ENCODE measurements around the gene EIF2B2.
A peak's percentile ranks its signal among the peaks of the same experiment; 100 is the strongest.

EIF2B2 gene

DNA sequence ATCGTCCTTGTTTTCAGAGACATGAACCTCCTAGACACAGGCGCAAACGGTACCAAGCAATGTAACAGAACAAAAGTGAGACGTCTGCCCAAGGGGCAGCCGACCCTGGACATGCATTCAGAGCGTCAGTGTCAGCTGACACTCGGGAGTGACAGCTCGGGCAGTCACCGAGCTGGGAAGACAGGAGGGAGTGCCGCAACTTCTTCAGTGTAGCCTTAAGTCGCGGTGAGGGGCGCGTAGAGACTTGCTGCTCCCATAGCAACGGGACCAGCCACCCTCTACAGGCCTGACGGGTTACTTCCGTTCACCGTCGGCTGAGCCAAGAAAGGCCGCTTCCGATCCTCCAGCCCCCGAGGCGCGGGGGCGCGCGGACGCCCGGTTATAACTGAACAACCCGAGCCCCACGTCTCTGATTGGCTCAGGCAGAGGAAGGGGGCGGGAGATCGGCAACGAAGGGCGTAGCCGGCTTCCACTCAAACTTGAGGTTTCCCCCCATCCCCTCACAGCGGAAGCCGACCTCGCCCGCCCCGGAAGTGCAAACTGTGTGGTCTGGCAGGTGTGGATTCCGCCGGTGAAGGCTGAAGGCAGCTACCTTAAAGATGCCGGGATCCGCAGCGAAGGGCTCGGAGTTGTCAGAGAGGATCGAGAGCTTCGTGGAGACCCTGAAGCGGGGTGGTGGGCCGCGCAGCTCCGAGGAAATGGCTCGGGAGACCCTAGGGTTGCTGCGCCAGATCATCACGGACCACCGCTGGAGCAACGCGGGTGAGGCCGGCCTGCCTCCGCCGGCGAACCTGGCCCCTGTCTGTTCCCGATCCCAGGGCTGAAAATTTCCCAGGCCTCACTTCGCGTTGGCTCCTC, at the start of gene EIF2B2:
Gene EIF2B2, plus strand, starts transcription at position 530 of the 858 bp plus-strand sequence. Its CDS starts 70 bp downstream, at position 600.
- in situ Hi-C loops (cut with HindIII; ENCODE audit: low sequenced_read_pairs), result no loop called here
- H3K4me3 ChIP-seq (ENCODE audit: low read depth, low read length), result peak within 1 kb of the TSS; percentile 64
- TF ChIP-seq, protein P1, sequence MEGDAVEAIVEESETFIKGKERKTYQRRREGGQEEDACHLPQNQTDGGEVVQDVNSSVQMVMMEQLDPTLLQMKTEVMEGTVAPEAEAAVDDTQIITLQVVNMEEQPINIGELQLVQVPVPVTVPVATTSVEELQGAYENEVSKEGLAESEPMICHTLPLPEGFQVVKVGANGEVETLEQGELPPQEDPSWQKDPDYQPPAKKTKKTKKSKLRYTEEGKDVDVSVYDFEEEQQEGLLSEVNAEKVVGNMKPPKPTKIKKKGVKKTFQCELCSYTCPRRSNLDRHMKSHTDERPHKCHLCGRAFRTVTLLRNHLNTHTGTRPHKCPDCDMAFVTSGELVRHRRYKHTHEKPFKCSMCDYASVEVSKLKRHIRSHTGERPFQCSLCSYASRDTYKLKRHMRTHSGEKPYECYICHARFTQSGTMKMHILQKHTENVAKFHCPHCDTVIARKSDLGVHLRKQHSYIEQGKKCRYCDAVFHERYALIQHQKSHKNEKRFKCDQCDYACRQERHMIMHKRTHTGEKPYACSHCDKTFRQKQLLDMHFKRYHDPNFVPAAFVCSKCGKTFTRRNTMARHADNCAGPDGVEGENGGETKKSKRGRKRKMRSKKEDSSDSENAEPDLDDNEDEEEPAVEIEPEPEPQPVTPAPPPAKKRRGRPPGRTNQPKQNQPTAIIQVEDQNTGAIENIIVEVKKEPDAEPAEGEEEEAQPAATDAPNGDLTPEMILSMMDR (IDR thresholded peaks at IDR 0.05; ENCODE audit: low read depth, low read length), result no peak
- DNase-seq (ENCODE audit: low read depth, low spot score), result peak; percentile 97

DNA sequence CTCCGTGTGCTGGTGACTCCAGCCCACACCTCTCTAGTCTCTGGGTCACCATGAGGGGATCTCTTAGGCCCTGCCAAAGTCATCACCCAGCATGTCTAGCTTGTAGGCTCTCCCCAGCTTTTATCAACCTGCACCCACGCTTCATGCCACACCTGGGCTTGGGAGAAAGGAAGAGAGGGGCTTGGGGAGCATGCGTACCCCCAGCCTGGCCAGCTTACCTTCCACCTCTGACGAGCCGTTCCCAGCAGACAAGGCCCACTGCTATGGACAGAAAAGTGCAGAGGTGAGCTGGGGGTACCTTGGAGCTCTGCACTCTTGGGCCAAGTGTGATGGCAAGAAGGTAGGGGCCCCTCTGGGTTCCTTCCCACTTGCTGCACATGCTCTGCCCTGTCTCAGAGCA, 49.0 kb upstream of the EIF2B2 start:
- in situ Hi-C loops (cut with HindIII; ENCODE audit: low sequenced_read_pairs), result no loop called here
- TF ChIP-seq, protein P1 (IDR thresholded peaks at IDR 0.05; ENCODE audit: low read depth, low read length), result no peak
- DNase-seq (ENCODE audit: low read depth, low spot score), result no peak
- H3K4me3 ChIP-seq (ENCODE audit: low read depth, low read length), result peak overlapping the region; percentile 59

DNA sequence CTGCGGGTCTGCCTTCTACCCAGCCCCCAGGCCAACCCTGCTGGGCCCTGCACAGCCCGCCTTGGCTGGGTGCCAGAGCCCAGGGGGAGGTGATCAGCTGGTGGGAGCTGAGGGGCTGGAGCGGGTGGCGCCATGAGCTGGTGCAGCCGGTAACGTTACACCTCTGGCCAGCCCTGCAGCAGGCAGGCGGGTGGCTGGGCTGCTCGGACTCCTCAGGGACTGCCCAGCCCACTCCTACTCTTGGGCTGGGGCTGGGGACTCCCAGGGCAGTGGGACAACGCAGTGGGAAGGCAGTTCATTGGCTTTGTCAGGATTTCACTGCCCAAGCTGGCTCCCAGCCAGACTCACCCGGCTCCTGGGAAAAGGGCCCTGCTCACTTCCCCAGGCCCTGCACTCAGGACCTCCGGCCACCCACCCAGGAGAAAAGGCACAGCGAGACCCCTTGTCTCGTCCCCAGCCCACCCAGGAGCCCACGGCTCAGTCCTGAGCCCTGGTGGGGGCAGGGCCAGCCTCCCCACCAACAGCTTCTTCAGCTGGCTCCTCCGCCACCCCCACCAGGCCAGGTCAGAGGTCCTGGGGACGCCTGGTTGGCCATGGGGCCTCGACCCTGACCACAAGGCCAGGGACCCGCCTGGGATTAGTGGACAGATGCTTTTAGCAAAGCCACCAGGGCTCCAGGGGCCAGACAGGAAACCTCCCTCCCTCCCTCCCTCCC, 48.3 kb upstream of the EIF2B2 start:
- in situ Hi-C loops (cut with HindIII; ENCODE audit: low sequenced_read_pairs), result no loop called here
- peak overlapping the region; percentile 59 for H3K4me3 ChIP-seq (ENCODE audit: low read depth, low read length)
- TF ChIP-seq, protein P1 (IDR thresholded peaks at IDR 0.05; ENCODE audit: low read depth, low read length), result no peak
- DNase-seq (ENCODE audit: low read depth, low spot score), result no peak

DNA sequence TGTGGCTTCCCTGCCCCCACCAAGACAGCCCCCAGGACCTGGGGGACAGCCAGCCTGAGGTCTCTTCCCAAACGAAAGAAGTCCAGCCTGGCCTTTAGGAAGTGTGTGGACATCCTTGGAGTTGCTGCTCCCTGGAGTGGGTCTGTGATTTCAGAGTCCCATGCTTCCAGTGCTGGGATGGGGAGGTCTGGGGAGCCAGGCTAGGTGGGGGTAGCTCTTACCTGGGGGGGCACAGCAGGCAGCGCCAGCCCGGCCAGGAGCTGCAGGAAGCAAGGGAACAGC, 47.8 kb upstream of the EIF2B2 start:
- in situ Hi-C loops (cut with HindIII; ENCODE audit: low sequenced_read_pairs), result no loop called here
- TF ChIP-seq, protein P1 (IDR thresholded peaks at IDR 0.05; ENCODE audit: low read depth, low read length), result no peak
- no peak for DNase-seq (ENCODE audit: low read depth, low spot score)
- H3K4me3 ChIP-seq (ENCODE audit: low read depth, low read length), result peak overlapping the region; percentile 59

DNA sequence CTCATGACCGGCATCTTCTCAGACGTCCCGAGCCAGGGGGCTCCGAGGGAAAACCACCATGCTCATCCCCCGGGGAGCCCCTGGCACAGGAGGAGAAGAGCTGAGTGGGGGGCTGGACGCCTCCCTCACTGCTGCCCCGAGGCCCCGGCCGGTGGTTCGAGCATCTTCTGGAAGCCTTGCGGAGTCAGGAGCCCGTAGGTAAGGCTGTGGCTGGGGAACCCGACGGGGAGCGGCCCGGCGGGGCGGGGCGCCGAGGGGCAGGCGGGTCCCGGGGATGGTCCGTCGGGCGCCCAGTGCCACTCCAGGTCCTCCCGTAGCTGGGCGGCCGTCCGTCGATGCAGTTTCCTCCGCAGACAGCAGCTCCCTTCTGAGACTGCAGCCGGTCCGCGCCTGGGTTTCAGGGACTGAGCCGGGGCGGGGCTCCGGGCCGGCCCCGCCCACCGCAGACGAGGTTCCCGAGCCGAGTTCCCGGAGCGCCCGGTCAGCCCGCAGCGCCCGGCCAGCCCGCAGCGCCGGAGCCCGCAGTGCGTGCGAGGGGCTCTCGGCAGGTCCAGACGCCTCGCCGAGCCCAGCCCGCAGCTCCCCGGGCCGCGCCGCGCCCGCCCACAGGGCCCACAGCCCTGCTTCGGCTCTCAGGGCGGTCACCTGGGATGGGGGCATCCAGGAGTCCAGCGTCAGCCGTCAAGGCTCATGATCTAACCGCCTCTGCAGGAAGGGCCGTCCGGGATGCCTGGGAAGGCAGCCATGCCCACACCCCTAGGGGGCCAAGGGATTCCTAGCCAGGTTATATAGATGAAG, 47.3 kb upstream of the EIF2B2 start, which contains the start of gene PGF:
Gene PGF, minus strand, starts transcription at position 369 of the 798 bp plus-strand sequence. Its CDS starts 355 bp downstream, at position 14.
- in situ Hi-C loops (cut with HindIII; ENCODE audit: low sequenced_read_pairs), result no loop called here
- H3K4me3 ChIP-seq (ENCODE audit: low read depth, low read length), result peak within 1 kb of the TSS; percentile 59
- TF ChIP-seq, protein P1 (IDR thresholded peaks at IDR 0.05; ENCODE audit: low read depth, low read length), result no peak
- DNase-seq (ENCODE audit: low read depth, low spot score), result peak; percentile 30

DNA sequence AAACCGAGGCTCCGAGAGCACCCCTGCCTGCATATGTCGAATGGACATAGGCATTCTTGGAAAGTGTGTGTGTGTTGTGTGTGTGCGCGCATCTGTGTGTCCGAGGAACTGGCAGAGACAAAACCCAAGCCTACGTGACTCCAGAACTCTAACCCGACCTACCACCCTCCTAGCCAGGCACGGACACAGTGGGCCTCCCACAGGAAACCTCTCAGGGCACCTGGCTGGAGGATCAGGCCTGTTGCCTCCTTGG, 46.8 kb upstream of the EIF2B2 start:
- no peak for DNase-seq (ENCODE audit: low read depth, low spot score)
- in situ Hi-C loops (cut with HindIII; ENCODE audit: low sequenced_read_pairs), result no loop called here
- no peak overlapping the region for H3K4me3 ChIP-seq (ENCODE audit: low read depth, low read length)
- TF ChIP-seq, protein P1 (IDR thresholded peaks at IDR 0.05; ENCODE audit: low read depth, low read length), result no peak
